GM20431 (cell line): ENCODE results near the gene CC2D1A.
"Not testable (repeated sequence)": the region's sequence is repeated elsewhere in the genome, so short reads cannot be mapped to it uniquely, and the experiment has no call there.

Source experiments
- in situ Hi-C: fragments of 300-500 bp; cut with MseI, MboI; formaldehyde crosslinking; loops from one replicate; pipeline ENCODE4 v1.15.0; 2020; ENCODE audit warnings: low sequenced_read_pairs; ENCODE audit not compliant: unreplicated experiment

CC2D1A gene

DNA sequence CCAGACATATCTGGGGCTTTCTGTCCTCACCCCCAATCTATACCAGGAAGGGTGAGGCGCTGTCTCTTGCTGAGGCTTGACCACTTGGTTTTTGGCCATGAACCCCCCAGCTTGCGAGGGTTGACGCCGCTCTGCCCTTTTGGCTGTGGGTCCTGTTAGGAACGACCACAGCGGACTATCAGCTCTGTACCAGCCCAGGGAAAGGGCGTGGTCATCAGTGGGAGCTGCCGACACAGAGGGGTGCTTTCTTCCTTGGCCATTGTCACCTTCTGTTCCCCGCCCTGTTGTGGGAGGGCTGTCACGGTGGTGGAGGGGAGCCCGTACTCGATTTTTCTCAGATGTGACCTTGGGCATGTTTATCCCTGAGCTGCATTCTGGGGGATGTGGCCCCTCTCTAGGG lies 52.0 kb downstream of the CC2D1A start:
- in situ Hi-C loops, result no loop called here

GRCh38 chr19:13959141-13959961 lies 53.4 kb downstream of the CC2D1A start:
- in situ Hi-C loops, result no loop called here

DNA sequence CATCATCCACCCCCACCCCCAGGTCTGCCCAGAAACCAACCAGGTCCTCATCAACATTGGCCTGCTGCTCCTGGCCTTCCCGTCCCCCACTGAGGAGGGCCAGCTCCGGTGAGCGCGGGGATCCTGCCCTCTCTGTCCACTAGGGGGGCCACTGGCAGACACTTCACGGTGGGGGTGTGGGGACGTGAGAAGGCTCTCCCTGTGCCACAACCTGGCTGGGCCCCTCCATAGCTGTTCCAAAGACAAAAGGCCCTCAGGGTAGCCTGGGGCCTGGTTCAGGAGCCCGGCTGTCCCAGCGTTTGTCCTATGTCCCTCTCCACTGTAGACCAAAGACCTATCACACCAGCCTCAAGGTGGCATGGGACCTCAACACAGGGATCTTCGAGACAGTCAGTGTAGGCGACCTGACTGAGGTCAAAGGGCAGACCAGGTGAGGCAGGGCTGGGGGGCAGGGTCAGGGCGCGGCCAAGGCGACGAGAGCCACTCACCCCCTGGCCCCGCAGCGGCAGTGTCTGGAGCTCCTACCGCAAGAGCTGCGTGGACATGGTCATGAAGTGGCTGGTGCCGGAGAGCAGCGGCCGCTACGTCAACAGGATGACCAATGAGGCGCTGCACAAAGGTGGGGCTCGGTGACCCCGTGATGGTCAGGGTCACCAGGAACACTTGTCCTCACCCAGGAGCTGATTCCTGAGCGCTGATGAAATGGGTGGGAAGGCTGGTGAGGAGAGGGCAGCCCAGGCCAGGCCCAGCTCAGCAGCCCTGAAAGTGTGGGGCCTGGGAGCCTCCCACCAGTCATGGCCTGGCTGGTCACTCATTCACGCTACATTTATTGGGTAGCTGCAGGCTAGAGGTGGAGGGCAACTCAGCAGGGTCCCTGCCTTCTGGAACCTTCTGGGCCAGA lies 54.2 kb downstream of the CC2D1A start:
- in situ Hi-C loops, result no loop called here

- in situ Hi-C loops, result no loop called here
These were observed 55.1 kb downstream of the CC2D1A start for GRCh38 chr19:13960863-13961784.

DNA sequence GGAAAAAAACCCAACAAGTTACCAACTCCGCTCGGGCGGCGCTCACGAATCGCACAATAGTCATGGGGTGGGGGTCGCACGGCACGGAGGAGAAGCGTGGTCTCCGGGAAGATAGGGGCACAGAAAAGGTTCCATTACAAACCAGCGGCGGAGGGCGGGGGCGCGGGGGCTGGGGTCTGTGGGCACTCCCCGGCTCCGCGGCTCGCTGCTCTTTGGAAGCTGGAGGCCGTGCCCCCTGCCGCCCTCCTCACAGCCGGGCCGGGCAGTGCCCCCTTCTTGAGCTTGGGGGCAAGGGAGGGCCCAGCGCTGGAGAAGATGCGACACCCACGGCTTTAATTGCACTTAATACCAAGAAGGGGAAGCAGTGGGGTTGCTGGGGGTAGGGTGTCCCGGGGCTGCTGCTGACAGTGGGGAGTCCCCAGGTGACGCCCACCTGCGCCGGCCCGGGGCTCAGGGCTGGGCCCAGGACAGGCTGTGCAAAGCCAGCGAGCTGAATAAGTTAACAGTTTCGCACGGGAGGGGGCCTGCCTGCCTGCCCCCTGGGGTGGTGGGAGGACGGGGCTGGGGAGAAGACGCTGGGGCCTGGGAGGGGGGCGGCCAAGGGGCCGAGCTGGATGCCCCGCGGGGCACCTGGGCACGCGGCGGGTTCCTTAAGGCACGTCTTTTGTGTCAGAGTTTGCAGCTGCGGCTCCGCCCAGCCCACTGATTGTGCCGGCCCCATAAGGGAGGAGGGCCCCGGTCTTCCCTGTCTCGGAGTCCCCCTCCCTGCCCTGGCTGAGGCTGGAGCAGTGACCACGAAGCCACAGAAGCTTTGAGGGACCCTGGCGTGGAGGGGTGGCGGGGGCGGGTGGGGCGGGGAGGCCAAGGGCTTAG lies 56.1 kb downstream of the CC2D1A start:
- in situ Hi-C loops, result no loop called here

DNA sequence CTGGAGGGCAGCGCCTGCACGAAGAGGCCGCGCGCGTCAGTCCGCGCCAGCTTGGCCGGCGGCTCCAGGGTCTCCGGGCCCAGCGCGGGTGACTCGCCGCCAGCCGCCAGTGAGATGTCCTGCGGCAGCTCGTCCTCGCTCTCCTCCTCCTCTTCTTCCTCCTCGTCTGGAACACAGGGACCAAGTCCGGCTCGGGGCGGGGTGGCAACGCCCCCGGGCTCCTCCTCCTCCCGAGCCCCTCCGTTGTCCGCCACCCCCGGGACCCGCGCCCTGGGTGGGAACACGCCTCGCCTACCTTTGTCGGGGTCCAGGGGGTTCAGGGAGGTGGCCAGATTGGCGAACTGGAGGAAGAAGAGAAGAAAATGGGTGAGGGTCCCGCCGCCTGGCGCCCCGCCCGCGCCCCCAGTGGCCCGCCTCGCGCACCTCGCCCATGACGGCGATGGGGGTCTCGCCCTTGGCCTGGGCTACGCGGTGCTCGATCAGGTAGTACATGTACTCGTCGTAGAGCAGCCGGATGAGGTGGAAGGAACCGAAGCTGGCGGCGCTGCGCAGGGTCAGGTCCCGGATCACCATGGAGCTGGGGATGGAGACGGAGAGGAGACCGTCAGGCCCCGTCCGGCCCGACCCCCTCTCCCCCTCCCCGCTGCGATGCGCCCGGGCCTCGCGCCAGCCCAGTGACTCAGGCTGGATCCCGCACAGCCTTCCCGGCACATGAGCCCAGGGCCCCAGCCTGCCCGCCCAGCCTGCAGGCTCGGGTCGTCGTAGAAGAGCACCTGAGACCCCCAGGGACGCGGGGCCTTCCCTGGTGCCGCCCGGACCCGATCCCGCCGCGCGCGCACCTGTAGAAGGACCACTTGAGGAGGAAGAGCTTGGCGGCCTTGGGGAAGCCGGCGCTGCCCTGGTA lies 57.0 kb downstream of the CC2D1A start:
- in situ Hi-C loops, result no loop called here

DNA sequence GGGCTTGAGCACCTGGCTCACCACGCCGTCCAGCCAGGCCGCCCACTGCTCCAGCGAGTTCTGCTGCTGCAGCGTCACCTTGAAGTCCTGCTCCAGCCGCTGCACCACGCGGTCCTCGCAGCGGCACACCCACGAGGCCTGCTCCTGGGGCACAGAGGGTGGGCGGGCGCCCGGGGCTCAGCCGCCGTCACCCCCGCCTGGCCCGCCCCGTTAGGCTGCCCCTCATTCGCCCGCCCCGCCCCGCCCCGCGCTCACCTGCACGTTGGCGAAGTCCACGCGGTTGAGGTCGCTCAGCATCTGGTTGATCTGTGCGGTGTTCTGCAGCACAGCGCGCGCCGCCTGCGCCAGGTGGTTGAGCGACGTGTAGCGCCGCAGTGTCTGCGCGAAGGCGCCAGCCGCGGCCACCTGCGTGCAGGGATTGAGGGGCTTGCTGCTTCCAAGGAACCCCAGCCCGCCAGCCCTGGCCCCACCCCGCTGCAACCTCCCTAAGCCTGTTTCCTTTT lies 57.7 kb downstream of the CC2D1A start:
- in situ Hi-C loops, result no loop called here

GRCh38 chr19:13964776-13965175 lies 58.8 kb downstream of the CC2D1A start:
- in situ Hi-C loops, result no loop called here

GRCh38 chr19:13965377-13965896 lies 59.4 kb downstream of the CC2D1A start:
- in situ Hi-C loops, result no loop called here

DNA sequence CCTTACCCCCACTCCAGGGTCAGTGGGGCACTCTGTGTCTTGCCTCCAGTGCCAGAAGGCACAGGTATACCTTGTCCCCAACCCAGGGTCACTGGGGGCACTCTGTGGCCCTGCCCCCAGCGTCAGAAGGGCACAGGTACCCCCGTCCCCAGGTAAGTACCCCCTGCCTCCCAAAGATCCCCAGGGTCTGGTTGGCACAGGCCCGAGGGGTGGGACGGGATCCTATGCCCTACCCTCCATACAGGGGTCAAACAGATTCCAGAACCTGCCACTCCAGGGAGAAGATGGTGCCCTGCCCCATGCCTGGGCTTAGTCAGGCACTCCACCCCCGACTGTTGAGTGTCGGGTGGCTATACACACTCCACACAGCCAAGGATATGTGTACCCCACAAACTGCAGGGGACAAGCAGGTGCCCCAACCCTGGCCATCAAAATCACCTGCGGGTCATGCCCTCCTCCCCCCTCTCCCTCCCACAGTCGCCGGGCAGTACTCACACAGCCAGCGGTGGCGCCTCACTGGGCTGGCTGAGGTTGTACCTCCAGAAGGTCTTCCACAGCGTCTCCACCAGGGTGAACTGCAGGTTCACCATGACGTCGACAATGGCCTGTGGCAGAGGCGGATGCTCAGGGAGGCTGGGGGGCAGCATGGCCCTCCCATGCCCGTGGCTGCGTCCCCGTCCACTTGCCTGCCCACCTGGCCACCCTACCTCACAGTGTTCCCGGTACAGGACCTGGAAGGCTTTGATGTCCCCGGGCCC lies 60.1 kb downstream of the CC2D1A start:
- in situ Hi-C loops, result no loop called here

GRCh38 chr19:13966684-13967128 lies 60.7 kb downstream of the CC2D1A start:
- in situ Hi-C loops, result no loop called here

- in situ Hi-C loops, result not testable (repeated sequence)
These were observed 61.2 kb downstream of the CC2D1A start for GRCh38 chr19:13967206-13967605.

DNA sequence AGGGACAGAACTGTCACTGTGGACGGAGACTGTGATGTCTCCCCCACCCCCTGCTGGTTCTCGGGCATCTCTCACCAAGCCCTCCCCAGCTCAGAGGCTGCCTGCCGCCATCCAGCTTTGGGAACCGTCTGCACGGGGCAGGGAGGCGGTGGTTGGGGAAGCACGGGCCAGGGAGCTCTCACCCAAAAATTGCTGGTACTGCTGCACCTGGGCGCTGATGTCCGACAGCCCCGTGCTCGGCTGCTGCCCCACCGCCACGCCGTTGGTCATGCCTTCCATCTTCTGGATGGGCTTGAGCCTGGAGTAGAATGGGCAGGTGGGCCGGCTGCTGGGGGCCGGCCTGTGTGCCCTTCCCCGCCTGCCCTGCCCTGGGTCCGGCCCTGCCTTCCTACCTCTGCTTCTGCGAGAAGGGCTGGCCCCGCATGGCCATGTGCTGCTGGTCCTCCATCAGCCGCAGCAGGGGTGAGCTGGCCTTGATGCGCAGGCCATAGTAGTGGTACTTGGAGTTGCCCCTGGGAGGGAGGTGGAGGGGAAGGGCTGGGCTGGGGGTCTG lies 62.5 kb downstream of the CC2D1A start:
- in situ Hi-C loops, result no loop called here

GRCh38 chr19:13968999-13969398 lies 63.0 kb downstream of the CC2D1A start:
- in situ Hi-C loops, result no loop called here

DNA sequence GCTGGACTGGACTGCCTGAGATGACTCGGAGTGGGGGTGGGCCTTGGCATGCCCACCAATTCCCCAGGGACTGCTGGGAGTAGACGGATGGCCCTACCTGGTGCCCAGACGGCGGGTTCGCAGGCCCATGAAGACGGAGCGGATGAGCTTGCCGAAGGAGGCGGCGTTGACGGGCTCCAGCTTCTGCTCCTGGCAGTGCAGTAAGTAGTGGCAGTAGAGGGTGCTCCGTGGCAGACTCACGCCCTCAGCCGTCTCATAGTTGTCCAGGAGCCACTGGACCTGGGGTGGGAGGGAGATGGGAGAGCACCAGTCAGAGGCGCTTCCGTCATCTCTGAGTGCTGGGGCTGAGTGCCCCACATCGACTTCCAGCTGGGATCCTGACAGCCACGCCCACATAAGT lies 63.9 kb downstream of the CC2D1A start:
- in situ Hi-C loops, result no loop called here

DNA sequence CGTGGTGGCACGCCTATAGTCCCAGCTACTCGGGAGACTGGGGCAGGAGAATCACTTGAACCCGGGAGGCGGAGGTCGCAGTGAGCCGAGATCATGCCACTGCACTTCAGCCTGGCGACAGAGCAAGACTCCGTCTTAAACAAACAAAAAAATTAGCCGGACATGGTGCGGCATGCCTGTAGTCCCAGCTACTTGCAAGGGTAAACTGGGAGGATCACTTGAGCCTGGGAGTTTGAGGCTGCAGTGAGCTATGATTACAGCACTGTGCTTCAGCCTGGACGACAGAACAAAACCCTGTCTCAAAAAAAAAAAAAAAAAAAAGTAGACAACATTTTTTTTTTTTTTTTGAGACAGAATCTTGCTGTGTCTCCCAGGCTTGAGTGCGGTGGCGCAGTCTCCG lies 65.9 kb downstream of the CC2D1A start:
- in situ Hi-C loops, result not testable (repeated sequence)
